NCI-H2107 treated with DMSO at 0.1 percent for 48 hours (cell line): ENCODE measurements around the gene ZFAND2A.
"Not testable (repeated sequence)": the region's sequence is repeated elsewhere in the genome, so short reads cannot be mapped to it uniquely, and the experiment has no call there.

ENCODE experiments used
- DNase-seq: peaks from one replicate; lab custom pipeline; 2025; ENCODE audit not compliant: unreplicated experiment; lab: John Stamatoyannopoulos, UW

Gene ZFAND2A

DNA sequence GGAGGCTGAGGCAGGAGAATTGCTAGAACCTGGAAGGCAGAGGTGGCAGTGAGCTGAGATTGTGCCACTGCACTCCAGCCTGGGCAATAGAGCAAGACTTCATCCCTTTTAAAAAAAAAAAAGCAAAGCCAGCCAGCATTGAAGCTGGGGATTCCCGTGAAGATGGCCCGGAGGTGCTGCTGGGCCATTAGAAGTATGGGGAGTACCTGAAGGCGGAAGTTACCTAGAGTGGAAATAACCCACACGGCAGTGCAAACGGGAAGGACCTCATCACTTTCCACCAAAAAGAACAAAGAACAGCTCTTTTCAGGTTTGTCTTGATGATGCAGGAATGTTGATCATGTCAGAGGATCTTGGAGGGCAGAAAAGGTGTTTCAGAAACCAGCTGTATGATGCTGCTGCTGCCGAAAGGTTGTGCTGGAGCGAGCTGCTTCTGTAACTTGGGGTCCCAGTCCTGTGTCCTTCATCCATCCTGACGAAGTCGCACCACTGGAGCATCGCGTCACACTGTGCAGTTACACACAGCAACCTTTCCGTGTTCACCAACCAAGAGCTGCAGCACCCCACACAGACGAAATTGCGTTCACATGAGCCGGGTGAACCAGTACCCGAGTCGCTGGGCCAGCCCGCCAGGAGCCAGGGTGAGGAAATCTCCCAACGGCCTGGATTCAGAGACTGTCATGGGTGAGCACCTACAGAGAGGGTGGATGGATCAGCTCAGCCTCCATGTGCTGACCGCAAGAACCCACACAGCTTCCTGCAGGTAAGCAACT, 8.2 kb downstream of the ZFAND2A start:
- no peak for DNase-seq

DNA sequence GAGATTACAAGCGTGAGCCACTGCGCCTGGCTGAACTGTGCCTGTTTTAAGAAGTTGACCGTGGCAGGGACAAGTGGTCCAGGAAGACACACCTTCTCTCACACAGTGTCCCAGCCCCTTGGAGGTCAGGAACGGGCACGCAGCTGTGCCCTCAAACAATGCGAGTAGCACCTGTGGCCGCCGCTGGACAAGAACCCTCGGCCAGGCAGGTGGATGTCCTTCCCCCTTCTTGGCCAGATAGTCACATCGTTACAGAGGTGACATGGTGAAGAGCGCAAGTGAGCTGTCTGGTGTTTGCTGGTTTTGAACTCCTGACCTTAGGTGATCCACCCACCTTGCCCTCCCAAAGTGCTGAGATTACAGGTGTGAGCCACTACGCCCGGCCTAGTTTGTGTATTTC, 8.8 kb downstream of the ZFAND2A start:
- no peak for DNase-seq

DNA sequence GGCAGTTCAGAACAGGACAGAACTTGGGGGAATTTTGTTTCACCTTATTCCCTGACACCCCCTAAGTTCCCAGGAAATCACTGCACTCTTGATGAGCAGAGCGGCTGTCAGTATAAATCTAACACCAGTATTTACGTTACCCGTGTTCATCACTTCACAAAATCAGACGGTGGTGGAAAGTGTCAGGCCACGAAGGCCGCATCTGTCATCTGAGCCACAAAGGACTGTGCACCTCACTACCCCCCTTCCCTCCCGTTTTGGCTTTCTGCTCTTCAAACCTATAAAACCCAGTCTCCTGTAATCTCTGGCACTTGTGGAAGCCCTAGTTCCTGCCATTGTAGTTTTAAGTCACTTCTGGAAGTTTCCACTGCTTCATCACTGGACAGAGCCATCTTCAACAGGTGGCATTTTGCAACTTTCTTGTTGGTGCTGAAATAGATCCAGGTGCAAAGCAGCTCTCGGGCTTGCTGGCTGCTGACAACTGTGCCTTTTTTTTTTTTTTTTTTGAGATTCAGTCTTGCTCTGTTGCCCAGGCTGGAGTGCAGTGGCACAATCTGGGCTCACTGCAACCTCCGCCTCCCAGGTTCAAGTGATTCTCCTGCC, 9.5 kb downstream of the ZFAND2A start:
- no peak for DNase-seq

DNA sequence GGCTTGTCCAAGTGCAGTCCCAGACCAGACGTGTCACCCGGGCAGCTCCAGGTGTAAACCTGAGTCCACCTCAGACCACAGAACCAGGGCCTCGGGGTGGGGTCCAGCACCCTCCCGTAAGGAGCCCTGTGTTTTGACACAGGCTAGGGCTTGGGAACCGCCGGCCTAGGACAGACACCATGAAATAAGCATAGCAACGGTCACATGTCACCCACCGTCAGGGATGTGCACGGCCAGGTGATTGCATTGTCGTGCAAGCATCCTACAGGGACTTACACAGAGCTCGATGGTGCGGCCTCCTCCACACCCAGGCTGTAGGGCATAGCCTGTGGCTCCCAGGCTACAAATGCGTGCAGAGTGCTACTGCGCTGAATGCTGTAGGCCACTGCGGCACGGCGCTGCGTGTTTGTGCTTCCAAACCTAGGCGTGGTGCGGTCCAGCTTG, 10.6 kb downstream of the ZFAND2A start:
- no peak for DNase-seq

DNA sequence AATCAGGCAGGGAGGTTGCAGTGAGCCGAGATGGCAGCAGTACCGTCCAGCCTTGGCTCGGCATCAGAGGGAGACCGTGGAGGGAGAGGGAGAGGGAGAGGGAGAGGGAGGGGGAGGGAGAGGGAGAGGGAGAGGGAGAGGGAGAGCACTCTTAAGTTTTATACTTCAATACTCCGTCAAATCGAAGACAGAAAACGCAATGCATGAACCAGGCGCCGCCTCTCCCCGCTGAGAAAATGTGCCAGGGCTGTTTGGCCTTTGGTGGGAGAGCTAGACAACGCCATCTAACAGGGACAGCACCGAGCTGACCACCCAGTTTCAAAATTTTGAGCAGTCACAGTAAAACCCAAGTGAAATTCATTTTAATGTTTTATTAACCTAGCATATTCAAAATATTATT, 12.1 kb downstream of the ZFAND2A start:
- DNase-seq, result not testable (repeated sequence)

DNA sequence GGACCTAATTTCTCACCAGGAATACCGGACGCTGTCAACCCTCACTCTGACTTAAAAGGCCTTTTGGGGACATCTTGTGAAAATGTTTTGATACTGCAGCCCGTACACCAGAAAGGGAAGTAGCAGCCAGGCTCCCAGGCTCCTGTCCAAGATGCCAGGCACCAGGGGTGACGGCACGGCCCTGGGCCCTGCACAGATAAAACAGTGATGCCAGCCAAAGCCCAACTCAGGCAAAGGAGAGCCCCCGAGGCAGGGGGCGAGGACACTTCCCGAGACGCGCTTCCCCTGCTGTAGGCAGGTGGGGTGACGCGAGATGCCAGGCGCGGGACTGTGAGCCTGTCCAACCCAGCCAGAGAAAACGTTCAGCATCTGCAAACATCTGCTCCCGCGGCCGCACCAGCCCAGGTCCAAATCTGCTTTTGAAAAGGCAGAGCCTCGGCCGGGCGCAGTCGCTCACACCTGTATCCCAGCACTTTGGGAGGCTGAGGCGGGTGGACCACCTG, 15.7 kb downstream of the ZFAND2A start:
- DNase-seq, result peak; percentile 59

DNA sequence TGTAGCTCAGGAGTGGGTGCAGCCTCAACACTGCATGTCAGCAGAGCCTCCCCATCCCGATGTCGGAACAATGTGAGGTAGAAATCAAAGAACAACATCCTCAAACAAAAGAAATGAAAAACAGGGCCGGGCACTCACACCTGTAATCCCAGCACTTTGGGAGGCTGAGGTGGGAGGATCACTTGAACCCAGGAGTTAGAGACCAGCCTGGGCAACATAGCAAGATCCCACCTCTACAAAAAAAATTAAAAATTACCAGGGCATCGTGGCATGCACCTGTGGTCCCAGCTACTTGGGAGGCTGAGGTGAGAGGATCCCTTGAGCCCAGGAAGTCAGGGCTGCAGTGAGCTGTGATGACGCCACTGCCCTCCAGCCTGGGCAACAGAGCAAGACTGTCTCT, 17.0 kb downstream of the ZFAND2A start:
- DNase-seq, result not testable (repeated sequence)

DNA sequence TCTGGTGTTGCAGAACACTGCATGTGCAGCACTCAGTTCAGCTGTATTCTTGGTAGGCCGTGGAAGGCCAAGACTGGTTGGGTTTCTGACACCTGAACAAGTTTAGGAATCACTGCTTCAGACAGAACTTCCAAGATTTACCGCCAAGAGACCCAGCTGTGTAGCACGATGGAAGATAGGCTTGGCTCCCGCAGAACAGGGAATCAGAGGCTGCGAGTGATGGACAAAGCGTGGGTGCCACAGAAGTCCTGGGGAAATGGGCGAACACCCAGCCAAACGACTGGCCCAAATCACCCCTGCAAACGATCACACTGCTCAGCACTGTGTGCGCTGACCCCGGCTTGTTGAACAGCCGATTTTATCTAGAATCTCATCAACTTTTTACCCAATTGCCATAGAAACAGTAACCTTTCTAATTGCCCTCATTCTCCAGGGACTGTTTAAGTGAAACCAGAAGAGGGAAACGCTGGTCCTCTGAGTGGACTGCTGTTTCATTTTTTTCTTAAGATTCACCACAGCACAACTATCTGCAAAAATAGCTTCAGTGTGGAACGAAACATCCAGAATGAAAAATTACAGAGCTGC, 17.9 kb downstream of the ZFAND2A start:
- no peak for DNase-seq

DNA sequence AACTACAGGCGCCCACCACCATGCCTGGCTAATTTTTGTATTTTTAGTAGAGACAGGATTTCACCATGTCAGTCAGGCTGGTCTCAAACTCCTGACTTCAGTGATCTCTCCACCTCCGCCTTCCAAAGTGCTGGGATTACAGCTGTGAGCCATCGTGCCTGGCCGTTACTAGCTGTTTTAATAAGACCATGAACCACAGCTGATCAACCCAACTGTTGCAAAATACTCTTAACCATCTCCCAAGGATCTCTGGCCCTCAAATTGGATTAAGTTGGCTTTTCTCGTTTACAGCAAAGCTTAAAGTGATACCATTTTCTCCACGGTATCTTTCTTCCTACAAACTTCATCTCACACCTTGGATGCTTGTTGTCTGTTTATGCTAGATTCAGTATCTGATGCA, 18.3 kb downstream of the ZFAND2A start:
- no peak for DNase-seq

DNA sequence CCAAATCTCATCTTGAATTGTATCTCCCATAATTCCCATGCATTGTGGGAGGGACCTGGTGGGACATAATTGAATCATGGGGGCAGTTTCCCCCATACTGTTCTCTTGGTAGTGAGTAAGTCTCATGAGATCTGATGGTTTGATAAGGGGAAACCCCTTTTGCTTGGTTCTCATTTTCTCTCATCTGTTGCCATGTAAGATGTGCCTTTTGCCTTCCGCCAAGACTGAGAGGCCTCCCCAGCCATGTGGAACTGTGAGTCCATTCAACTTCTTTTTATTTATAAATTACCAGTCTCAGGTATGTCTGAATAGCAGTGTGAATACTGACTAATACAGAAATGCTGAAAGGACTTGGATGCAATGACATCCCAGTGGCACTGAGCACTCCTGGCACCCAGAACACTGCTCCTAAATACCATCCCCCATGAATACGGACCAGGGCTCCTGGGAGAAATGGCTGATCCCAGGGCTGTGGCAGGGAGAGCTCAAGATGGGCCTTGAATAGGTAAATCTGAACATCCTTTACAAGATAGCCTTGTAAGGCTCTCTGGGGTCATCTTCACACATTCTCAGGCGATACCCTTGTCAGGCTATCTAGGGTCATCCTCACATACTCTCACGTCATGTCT, 19.4 kb downstream of the ZFAND2A start:
- no peak for DNase-seq

DNA sequence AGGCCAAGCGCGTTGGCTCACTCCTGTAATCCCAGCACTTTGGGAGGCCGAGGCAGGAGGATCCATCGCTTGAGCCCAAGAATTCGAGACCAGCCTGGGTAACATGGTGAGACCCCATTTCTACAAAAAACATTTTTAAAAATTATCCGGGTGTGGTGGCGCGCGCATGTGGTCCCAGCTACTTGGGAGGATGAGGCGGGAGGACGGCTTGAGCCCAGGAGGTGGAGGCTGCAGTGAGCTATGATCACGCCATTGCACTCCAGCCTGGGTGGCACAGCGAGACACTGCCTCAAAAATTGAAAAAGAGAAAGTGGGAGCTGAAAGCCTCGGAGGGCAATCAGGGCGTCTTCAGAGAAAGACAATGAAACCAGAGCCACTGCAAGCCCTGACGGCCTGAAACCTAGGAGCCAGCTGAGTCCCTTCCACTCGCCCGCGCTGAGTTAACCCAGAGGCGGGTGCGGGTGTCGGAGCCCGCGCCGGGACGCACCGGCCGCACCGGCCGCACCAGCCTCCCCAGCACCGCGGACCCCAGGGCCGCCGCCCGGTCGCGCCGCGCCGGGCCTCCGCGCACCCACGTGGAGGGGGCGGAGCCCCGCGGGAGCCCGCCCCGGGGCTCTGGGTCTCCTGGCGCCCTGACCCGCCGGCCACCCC, 22.4 kb downstream of the ZFAND2A start:
- no peak for DNase-seq

DNA sequence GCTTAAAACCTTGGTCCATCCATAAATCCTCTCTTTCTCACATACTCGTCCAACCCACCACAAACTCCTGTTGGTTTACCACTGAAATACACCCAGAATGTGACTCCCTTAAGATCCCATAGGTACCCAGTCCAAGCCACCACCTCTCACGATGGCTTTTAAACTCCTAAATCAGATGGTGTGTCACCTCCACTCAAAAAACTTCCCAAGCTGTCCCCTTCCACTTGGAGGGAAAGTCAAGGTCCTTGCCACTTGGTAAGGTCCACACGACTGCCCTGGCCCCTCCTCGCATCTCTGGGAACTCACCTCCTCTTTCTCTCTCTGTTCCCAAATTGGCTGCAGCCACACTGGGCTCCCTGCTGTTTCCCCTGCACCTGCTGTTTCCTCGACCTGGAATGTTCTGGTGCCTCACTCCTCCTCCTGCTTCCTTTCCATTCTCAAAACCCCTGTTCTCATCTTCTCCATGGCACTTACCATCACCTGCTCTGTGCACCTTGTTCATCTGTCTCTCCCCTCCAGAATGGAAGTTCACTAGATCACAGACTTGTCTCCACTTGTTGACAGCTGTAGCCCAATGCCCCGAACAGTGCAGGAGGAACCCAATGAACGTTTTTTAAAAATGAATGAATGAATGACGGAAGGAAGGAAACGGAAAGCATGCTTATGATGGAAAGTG, 23.0 kb downstream of the ZFAND2A start:
- DNase-seq, result peak; percentile 52

DNA sequence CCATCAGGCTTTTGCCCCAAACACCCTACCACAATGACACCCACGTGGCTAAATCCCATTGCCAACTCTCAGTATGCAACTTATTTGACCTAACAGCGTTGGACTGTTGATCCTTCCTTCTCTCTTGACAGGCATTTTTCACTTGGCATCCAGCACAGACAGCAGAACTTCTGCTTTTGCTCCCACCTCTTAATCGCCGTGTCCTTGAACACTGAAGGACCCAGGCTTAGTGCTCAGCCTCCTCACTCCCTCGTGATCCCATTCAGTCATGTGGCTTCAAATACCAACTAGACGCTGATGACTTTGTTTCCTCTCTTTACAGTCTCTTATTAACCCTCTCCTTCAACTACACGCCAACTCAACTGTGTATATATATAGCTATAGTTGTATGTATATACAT, 25.0 kb downstream of the ZFAND2A start:
- no peak for DNase-seq

DNA sequence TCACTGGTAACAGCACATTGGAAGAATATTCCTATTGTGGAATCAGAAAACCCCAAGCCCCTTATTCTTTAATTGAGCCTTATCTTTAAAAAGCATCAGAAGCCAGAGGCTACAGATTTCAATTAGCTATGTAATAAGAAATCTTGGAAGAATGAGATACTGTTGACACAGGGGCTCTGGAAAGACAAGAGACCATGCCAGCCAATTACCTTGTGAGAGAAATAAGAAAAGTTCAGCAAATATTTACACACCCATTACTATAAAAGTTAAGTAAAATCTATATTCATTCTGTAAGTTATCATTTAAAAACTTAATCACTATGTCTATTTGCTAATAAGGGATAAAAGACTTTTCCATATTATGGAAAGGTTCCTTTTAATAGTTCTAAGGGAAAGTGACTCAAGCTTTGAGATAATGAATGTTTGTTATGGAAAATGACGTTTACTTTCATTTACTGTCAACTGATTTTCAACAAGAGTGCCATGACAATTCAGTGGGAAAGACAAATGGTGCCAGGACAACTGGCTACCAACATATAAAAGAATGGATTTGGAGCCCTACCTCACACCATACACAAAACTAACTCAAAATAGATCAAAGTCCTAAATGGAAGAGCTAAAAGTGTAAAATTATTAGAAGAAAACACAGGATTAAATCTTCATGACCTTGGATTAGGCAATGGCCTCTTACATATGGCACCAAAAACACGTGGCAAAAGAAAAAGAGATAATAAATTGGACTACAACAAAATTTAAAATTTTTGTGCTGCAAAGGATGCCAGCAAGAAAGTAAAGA, 28.3 kb downstream of the ZFAND2A start:
- no peak for DNase-seq

DNA sequence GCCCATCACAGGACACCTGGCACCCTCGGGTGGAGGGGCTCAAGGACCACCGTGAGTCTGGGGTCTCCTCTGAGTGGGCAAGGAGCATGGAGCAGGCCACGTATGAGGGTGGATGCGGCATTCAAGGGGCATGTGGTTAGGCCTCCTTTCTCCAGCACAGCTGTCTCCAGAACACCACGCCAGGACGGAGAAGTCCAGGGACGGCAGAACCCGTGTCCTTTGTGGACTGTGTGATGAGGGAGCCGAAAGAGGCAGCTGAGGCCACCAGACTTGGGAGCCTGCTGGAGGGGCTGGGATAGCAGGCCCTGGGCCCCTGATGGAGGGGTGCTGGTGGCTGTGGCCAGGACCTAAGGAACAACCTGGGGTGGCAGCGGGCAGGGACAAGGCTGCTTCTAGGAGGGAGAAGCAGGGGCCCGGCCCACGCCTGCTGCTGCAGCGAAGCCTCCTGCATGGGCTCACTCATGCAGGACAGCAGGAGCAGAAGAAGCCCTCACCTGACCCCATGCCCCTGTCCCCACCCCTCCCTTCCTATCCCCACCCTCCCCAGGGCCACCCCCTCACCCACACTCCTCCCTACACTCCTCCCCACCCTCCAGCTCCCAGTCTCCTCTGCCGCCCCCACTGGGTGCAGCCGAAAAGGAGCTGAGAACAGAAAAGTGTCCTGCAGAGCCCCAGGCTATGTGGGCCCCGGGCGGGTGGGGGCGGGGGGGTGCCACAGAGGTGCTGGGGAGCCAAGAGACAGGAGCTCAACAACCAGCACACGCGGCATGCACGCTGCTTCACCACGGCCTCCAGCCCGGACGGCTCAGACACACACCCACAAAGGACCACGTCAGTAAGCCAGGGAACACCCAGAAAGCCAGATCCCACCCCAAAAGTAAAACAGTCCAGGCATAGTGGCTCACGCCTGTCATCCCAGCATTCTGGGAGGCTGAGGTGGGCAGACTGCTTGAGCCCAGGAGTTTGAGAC, 29.7 kb downstream of the ZFAND2A start:
- no peak for DNase-seq

DNA sequence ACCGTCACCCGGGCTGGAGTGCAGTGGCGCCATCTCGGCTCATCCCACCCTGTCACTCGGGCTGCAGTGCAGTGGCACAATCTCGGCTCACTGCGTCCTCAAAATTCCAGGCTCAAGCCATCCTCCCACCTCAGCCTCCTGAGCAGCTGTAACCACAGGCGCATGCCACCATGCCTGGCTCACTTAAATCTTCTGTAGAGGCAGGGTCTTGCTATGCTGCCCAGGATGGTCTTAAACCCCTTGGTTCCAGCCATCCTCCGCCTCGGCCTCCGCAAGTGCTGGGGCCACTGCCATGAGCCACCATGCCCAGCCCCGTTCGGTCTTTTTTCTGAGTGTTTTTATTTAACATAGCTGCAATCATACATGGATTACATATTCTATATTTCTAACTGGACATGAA, 30.6 kb downstream of the ZFAND2A start:
- DNase-seq, result no peak

DNA sequence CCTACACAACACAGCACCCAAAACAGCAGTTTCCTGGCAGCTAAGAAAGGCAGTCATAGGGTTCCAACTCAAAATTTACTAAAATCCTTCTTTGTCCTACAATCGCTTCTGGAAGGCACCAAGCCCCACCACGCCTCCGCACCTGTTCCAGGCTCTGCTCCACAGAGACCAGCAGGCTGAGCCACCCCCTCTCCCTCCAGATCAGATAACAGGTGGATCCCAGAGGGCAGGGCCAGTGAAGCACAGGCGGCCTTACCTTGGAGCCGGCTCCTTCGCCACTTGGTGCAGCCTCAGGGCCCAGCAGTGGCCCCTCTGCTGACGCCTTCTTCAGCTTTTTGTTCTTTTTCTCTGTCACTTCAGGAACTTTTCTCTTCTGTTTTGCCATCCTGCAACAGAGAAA, 33.0 kb downstream of the ZFAND2A start:
- DNase-seq, result no peak

DNA sequence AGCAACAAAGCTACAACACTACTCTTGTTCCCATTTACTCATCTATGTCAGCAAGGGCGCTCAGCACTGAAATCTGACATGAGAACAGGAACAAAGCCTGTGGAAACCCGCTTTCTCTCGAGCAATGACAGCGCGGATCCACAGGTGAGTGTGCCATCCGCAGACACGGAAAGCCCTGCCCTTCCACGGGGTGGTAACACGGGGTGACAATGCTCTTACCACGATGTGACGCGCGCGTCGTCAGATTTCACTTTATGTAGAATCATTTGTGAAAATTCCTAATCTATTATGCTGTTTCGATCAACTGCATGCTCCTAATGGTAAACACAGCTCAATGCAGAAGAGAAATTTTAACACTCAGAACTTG, 34.4 kb downstream of the ZFAND2A start:
- no peak for DNase-seq
